GM20431 (cell line): ENCODE results near the gene TMEM203.

Experiments
- in situ Hi-C: fragments of 300-500 bp; cut with MseI, MboI; formaldehyde crosslinking; loops from one replicate; pipeline ENCODE4 v1.15.0; 2020; ENCODE audit warnings: low sequenced_read_pairs; ENCODE audit not compliant: unreplicated experiment

The TMEM203 gene

GRCh38 chr9:137159105-137160053 lies 46.1 kb downstream of the TMEM203 start:
- in situ Hi-C loops = no loop called here

GRCh38 chr9:137158625-137159024 lies 46.8 kb downstream of the TMEM203 start:
- in situ Hi-C loops = no loop called here

- in situ Hi-C loops = no loop called here
These were observed 47.6 kb downstream of the TMEM203 start for GRCh38 chr9:137157618-137158415.

- in situ Hi-C loops = no loop called here
These were observed 48.7 kb downstream of the TMEM203 start for GRCh38 chr9:137156567-137157375.
